Natural killer cell (primary cell): Measurements from ENCODE around the gene MPST. TPM values are rescaled to one million over a fixed set of nuclear protein-coding genes. Genes with fewer than 3 reads are reported as not detected.

Experiments used
- ATAC-seq, 3 donors: fragments of 150-1000 bp in 2 of 3; fragments of 200-7000 bp in 1 of 3; cut with Tn5 transposase; 1 replicate in 1 of 3; 2 replicates in 2 of 3; pipeline ENCODE4 v1.10.0; 2021; ENCODE audit warnings: mild to moderate bottlenecking in 2 of 3, moderate library complexity in 2 of 3
- DNase-seq, 2 donors: peaks; one replicate each; pipeline versions ENCODE4 v3.0.0 to v3.0.0-alpha.2; 2013 to 2021; ENCODE audit warnings: mixed read lengths in 1 of 2
- H3K27ac ChIP-seq: one replicate; pipeline ENCODE4 v1.5.1; 2013; ENCODE audit warnings: mild to moderate bottlenecking, low read length
- H3K27me3 ChIP-seq: one replicate; pipeline ENCODE4 v1.6.1; 2013; ENCODE audit warnings: low read length; ENCODE audit not compliant: control insufficient read depth, insufficient read depth
- H3K36me3 ChIP-seq: one replicate; pipeline ENCODE4 v1.6.1; 2013; ENCODE audit warnings: low read length; ENCODE audit not compliant: control insufficient read depth, insufficient read depth
- H3K4me1 ChIP-seq: one replicate; pipeline ENCODE4 v1.6.1; 2013; ENCODE audit warnings: low read length; ENCODE audit not compliant: control insufficient read depth, insufficient read depth
- H3K4me3 ChIP-seq: one replicate; pipeline ENCODE4 v1.5.1; 2013; ENCODE audit warnings: low read length
- H3K9me3 ChIP-seq: one replicate; pipeline ENCODE4 v1.6.1; 2013; ENCODE audit warnings: low read length; ENCODE audit not compliant: control insufficient read depth, insufficient read depth
- H3K27ac Mint-ChIP-seq, 2 donors: one replicate each; pipeline ENCODE4 v1.8.0; 2022; ENCODE audit warnings: mild to moderate bottlenecking in 2 of 2, mixed read lengths in 2 of 2, moderate library complexity in 1 of 2
- H3K27me3 Mint-ChIP-seq, 2 donors: one replicate each; pipeline ENCODE4 v1.8.0; 2022; ENCODE audit warnings: low read depth in 2 of 2, mixed read lengths in 2 of 2
- H3K36me3 Mint-ChIP-seq: one replicate; pipeline ENCODE4 v1.8.0; 2022; ENCODE audit warnings: mixed read lengths
- H3K4me1 Mint-ChIP-seq, 2 donors: one replicate each; pipeline ENCODE4 v1.8.0; 2022; ENCODE audit warnings: mixed read lengths in 2 of 2
- H3K4me3 Mint-ChIP-seq: one replicate; pipeline ENCODE4 v1.8.0; 2022; ENCODE audit warnings: mild to moderate bottlenecking, moderate library complexity, mixed read lengths
- H3K9me3 Mint-ChIP-seq, 2 donors: one replicate each; pipeline ENCODE4 v1.8.0; 2022; ENCODE audit warnings: mixed read lengths in 2 of 2
- CTCF ChIP-seq: fragments of 200-600 bp; IDR thresholded peaks from one replicate; pipeline ENCODE4 v1.8.0; 2022; ENCODE audit warnings: antibody characterized with exemption
- WGBS: methylation state at CpG from one replicate; pipeline ENCODE4 v1.1.7; 2013; ENCODE audit warnings: missing lambda C conversion rate; ENCODE audit not compliant: insufficient coverage; 5-methylcytosine and 5-hydroxymethylcytosine counted together
- intact Hi-C: fragments of 100-400 bp; cut with micrococcal nuclease; formaldehyde crosslinking; loops from one replicate; pipeline ENCODE4 v1.14.2; 2022
- total RNA-seq, 4 donors: library from RNA; stranded (reverse); fragments of 120-200 nt in 1 of 4; gene quantifications; one replicate each; pipeline versions ENCODE4 v1.2.3 to v1.2.4, GENCODE V29; 2013 to 2022

The MPST gene
- total RNA-seq, 3 donors from 2014 or later (not counting 1 experiment from before 2014, with no cell fraction given), result 21.4 to 23.9 (median 22.9) TPM

- H3K27me3 ChIP-seq, result no peaks in the 10 kb centered on the region
- H3K9me3 ChIP-seq, result no peaks in the 10 kb centered on the region
- no peaks in the 10 kb centered on the region for H3K4me1 ChIP-seq
- no peak overlapping the region for H3K4me3 Mint-ChIP-seq
- intact Hi-C loops, result no loop called here
- H3K9me3 Mint-ChIP-seq, result no peaks in the 10 kb centered on the region
- H3K36me3 ChIP-seq, result peaks cover 23% of the 10 kb centered on the region
- 90% methylated on average over 6 of the region's 10 CpGs for WGBS
- no peaks in the 10 kb centered on the region for H3K4me1 Mint-ChIP-seq
- H3K27ac ChIP-seq, result no peak overlapping the region
- no peaks in the 10 kb centered on the region for H3K27me3 Mint-ChIP-seq
- no peak for TF ChIP-seq CTCF
- no peaks in the 10 kb centered on the region for H3K36me3 Mint-ChIP-seq
- ATAC-seq, result no peak
- no peak for DNase-seq
- H3K27ac Mint-ChIP-seq, result no peak overlapping the region
- H3K4me3 ChIP-seq, result no peak overlapping the region
Observed at GRCh38 chr22:37061611-37062375, 42.3 kb downstream of the MPST start.

GRCh38 chr22:37062376-37062675, 42.8 kb downstream of the MPST start:
- intact Hi-C loops, result no loop called here
- no peak for DNase-seq
- Histone ChIP-seq H3K9me3 (no peaks in the 10 kb centered on the region), H3K4me1 (no peaks in the 10 kb centered on the region), H3K4me3 (no peak overlapping the region), H3K27ac (no peak overlapping the region), H3K36me3 (peaks cover 20% of the 10 kb centered on the region), H3K27me3 (no peaks in the 10 kb centered on the region)
- H3K36me3 Mint-ChIP-seq, result no peaks in the 10 kb centered on the region
- H3K4me3 Mint-ChIP-seq, result no peak overlapping the region
- no peak overlapping the region for H3K27ac Mint-ChIP-seq
- no peak for ATAC-seq
- 69% methylated on average over 7 of the region's 7 CpGs for WGBS
- H3K27me3 Mint-ChIP-seq, result no peaks in the 10 kb centered on the region
- H3K9me3 Mint-ChIP-seq, result no peaks in the 10 kb centered on the region
- H3K4me1 Mint-ChIP-seq, result no peaks in the 10 kb centered on the region
- no peak for TF ChIP-seq CTCF

- H3K27ac ChIP-seq, result no peak overlapping the region
- 92% methylated on average over 14 of the region's 15 CpGs for WGBS
Observed at GRCh38 chr22:37062702-37063381, 43.3 kb downstream of the MPST start.

More at GRCh38 chr22:37062702-37063381, 43.3 kb downstream of the MPST start:
- Histone ChIP-seq H3K27me3 (no peaks in the 10 kb centered on the region), H3K9me3 (no peaks in the 10 kb centered on the region), H3K4me3 (no peak overlapping the region), H3K36me3 (peaks cover 15% of the 10 kb centered on the region), H3K4me1 (no peaks in the 10 kb centered on the region)
- no peak overlapping the region for H3K4me3 Mint-ChIP-seq
- TF ChIP-seq CTCF, result no peak
- peaks cover 2 to 4% of the 10 kb centered on the region in 2 donors for H3K27me3 Mint-ChIP-seq
- H3K4me1 Mint-ChIP-seq, result no peaks in the 10 kb centered on the region
- no peaks in the 10 kb centered on the region for H3K36me3 Mint-ChIP-seq
- no peak overlapping the region for H3K27ac Mint-ChIP-seq
- intact Hi-C loops, result no loop called here
- H3K9me3 Mint-ChIP-seq, result no peaks in the 10 kb centered on the region
- ATAC-seq (no peak), DNase-seq (no peak)
